GM12892 (cell line): ENCODE measurements around the gene DOCK2.

ENCODE experiments used
- POLR2A ChIP-seq: IDR thresholded peaks from 2 replicates; pipeline ENCODE4 v1.6.1; 2011; ENCODE audit warnings: low read depth, low read length, control low read depth
- TAF1 ChIP-seq: IDR thresholded peaks from 2 replicates; pipeline ENCODE4 v1.6.1; 2011; ENCODE audit warnings: low read depth, mild to moderate bottlenecking, control low read depth, low read length, borderline replicate concordance

- TF ChIP-seq POLR2A, result no peak
- TF ChIP-seq TAF1, result no peak
Observed at GRCh38 chr5:169723103-169723831, 86.2 kb downstream of the DOCK2 start.
